K562 (cell line): ENCODE measurements around the gene PSMC1. TPM values are rescaled to one million over a fixed set of nuclear protein-coding genes. Genes with fewer than 3 reads are reported as not detected.

Source experiments
- ATAC-seq: fragments of 200-7000 bp; cut with Tn5 transposase; 3 replicates; pipeline ENCODE4 v1.9.1; 2020; ENCODE audit warnings: moderate library complexity
- BruUV-seq: library from RNA; stranded (reverse); fragments of 400-500 nt; replicated peaks from 2 replicates; lab custom pipeline; 2021; lab: Mats Ljungman, UMichigan
- CTCF ChIA-PET: fragments of 300-600 bp; formaldehyde crosslinking; extraction: SDS; loops from one replicate; lab custom pipeline; 2021; ENCODE audit warnings: low intra/inter-chr PET ratio; lab: Yijun Ruan, JAX
- POLR2A ChIA-PET: fragments of 300-600, 350-650 bp; sonication (Branson Sonifier 250); formaldehyde crosslinking; extraction: SDS; loops from one replicate; lab custom pipeline; 2021; ENCODE audit warnings: antibody characterized with exemption, inconsistent platforms; lab: Yijun Ruan, JAX
- DNase-seq, 4 experiments: peaks; one replicate each; pipeline versions ENCODE4 v3.0.0 to v3.0.0-alpha.2; 2011 to 2018; ENCODE audit warnings: low spot score in 3 of 4, mixed read lengths in 3 of 4; ENCODE audit errors: extremely low read depth in 1 of 4
- FAIRE-seq: peaks from 2 replicates; lab custom pipeline; 2011; peaks lifted over from hg19 to GRCh38; lab: Jason Lieb, UNC
- H2AFZ ChIP-seq: 2 replicates; pipeline ENCODE4 v1.6.0; 2011; ENCODE audit warnings: low read depth, low read length, control low read depth, inconsistent platforms
- H3K27ac ChIP-seq: fragments of 200-600 bp; 3 replicates; pipeline ENCODE4 v1.8.0; 2011; ENCODE audit warnings: low read depth, mild to moderate bottlenecking, control low read depth, inconsistent platforms, low read length, moderate library complexity, mixed read lengths; ENCODE audit errors: extremely low read depth
- H3K27me3 ChIP-seq, 2 experiments: fragments of 300-600 bp in 1 of 2; 2 replicates in 1 of 2; 3 replicates in 1 of 2; pipeline versions ENCODE4 v1.6.0 to v1.8.0; 2011; ENCODE audit warnings: inconsistent platforms in 2 of 2, low read length in 2 of 2, mild to moderate bottlenecking in 1 of 2, mixed read lengths in 1 of 2, moderate library complexity in 1 of 2; ENCODE audit not compliant: control insufficient read depth in 2 of 2, insufficient read depth in 2 of 2
- H3K36me3 ChIP-seq: fragments of 300-600 bp; 3 replicates; pipeline ENCODE4 v1.8.0; 2011; ENCODE audit warnings: mild to moderate bottlenecking, low read length, inconsistent platforms; ENCODE audit not compliant: control insufficient read depth, insufficient read depth
- H3K4me1 ChIP-seq, 2 experiments: fragments of 200-600 bp in 1 of 2; replicated peaks in 1 of 2; 2 replicates in 1 of 2; 3 replicates in 1 of 2; pipeline versions ENCODE4 v1.5.1 to v1.8.0; 2011; ENCODE audit warnings: inconsistent platforms in 2 of 2, low read length in 2 of 2, mild to moderate bottlenecking in 1 of 2, mixed read lengths in 1 of 2, moderate library complexity in 1 of 2; ENCODE audit not compliant: control insufficient read depth in 2 of 2, insufficient read depth in 2 of 2
- H3K4me2 ChIP-seq: 2 replicates; pipeline ENCODE4 v1.6.1; 2011; ENCODE audit warnings: low read length, control low read depth, inconsistent platforms, mixed read lengths; ENCODE audit not compliant: insufficient read depth
- H3K4me3 ChIP-seq: fragments of 200-600 bp; sonication (generic), shearing (Covaris generic); 2 replicates; pipeline ENCODE4 v1.5.1; 2016; ENCODE audit warnings: control low read depth, inconsistent platforms
- H3K79me2 ChIP-seq: fragments of 200-600 bp; 3 replicates; pipeline ENCODE4 v1.8.0; 2011; ENCODE audit warnings: low read length, inconsistent platforms; ENCODE audit not compliant: control insufficient read depth, insufficient read depth
- H3K9ac ChIP-seq, 2 experiments: 2 replicates each; pipeline versions ENCODE4 v1.6.0 to v1.6.1; 2011; ENCODE audit warnings: low read depth in 2 of 2, low read length in 2 of 2, control low read depth in 1 of 2, inconsistent platforms in 1 of 2, mild to moderate bottlenecking in 1 of 2, mixed read lengths in 1 of 2; ENCODE audit not compliant: insufficient read depth in 1 of 2
- H3K9me1 ChIP-seq: one replicate; pipeline ENCODE4 v1.6.0; 2011; ENCODE audit warnings: inconsistent platforms, mild to moderate bottlenecking, low read length, moderate library complexity; ENCODE audit not compliant: control insufficient read depth, insufficient read depth
- H3K9me3 ChIP-seq: replicated peaks from 2 replicates; pipeline ENCODE4 v1.5.1; 2011; ENCODE audit warnings: low read depth, low read length, inconsistent platforms; ENCODE audit not compliant: control insufficient read depth, insufficient read depth
- H4K20me1 ChIP-seq: replicated peaks from 2 replicates; pipeline ENCODE4 v1.6.1; 2011; ENCODE audit warnings: low read length, inconsistent platforms, mixed read lengths; ENCODE audit not compliant: control insufficient read depth, insufficient read depth
- CBX3 ChIP-seq, 2 experiments: IDR thresholded peaks; 1 replicate in 1 of 2; 2 replicates in 1 of 2; pipeline ENCODE4 v1.6.1; 2012; ENCODE audit warnings: inconsistent platforms in 2 of 2, low read length in 2 of 2, borderline replicate concordance in 1 of 2, control low read depth in 1 of 2
- ESRRA ChIP-seq: fragments of 450-650 bp; IDR thresholded peaks from 2 replicates; pipeline ENCODE4 v1.6.1; 2014; ENCODE audit warnings: low read depth, mild to moderate bottlenecking, moderate library complexity, borderline replicate concordance
- ESRRB ChIP-seq: fragments of 250-450 bp; sonication (Bioruptor Pico); IDR thresholded peaks from 2 replicates; pipeline ENCODE4 v1.5.0; 2020; ENCODE audit warnings: mild to moderate bottlenecking, moderate library complexity, borderline replicate concordance
- HDGF ChIP-seq: fragments of 450-650 bp; IDR thresholded peaks from 2 replicates; pipeline ENCODE4 v1.6.1; 2016
- LCOR ChIP-seq: sonication (generic); formaldehyde crosslinking; IDR thresholded peaks from 2 replicates; pipeline ENCODE4 v1.8.0; 2022; ENCODE audit warnings: mild to moderate bottlenecking, missing genetic modification reagents
- MEIS2 ChIP-seq: fragments of 450-650 bp; IDR thresholded peaks from 2 replicates; pipeline ENCODE4 v1.6.1; 2014; ENCODE audit warnings: mild to moderate bottlenecking; ENCODE audit not compliant: partially characterized antibody
- OTX1 ChIP-seq: fragments of 450-650 bp; formaldehyde crosslinking; IDR thresholded peaks from 2 replicates; pipeline ENCODE4 v1.4.0; 2022; ENCODE audit warnings: mild to moderate bottlenecking
- PRPF4 ChIP-seq: fragments of 200-400 bp; formaldehyde crosslinking; IDR thresholded peaks from one replicate; pipeline ENCODE4 v1.6.1; 2017; ENCODE audit warnings: low read length, low read depth, mild to moderate bottlenecking; ENCODE audit not compliant: insufficient read depth, poor library complexity, severe bottlenecking
- RBM25 ChIP-seq: fragments of 200-400 bp; formaldehyde crosslinking; IDR thresholded peaks from 2 replicates; pipeline ENCODE4 v1.6.1; 2018; ENCODE audit warnings: low read length, low read depth, moderate library complexity; ENCODE audit not compliant: severe bottlenecking
- SREBF1 ChIP-seq: fragments of 150-350 bp; IDR thresholded peaks from 2 replicates; pipeline ENCODE4 v1.6.1; 2014; ENCODE audit warnings: antibody characterized with exemption, low read depth, low read length, borderline replicate concordance
- TCF7L2 ChIP-seq: fragments of 150-350 bp; IDR thresholded peaks from 2 replicates; pipeline ENCODE4 v1.6.1; 2016; ENCODE audit warnings: low read depth, mild to moderate bottlenecking, low read length, moderate library complexity
- ZFP1 ChIP-seq: fragments of 450-650 bp; formaldehyde crosslinking; IDR thresholded peaks from 2 replicates; pipeline ENCODE4 v1.4.0; 2020; ENCODE audit warnings: mild to moderate bottlenecking, mixed read lengths
- WGBS: fragments of 100-300 bp; shearing (Covaris generic); methylation state at CpG from one replicate; pipeline ENCODE4 v1.1.6; 2016; ENCODE audit warnings: low coverage, mixed read lengths; ENCODE audit not compliant: insufficient coverage; ENCODE audit errors: missing lambda C conversion rate; 5-methylcytosine and 5-hydroxymethylcytosine counted together
- in situ Hi-C: fragments of 300-500 bp; cut with MboI; formaldehyde crosslinking; loops from 4 replicates; pipeline ENCODE4 v1.15.0; 2018; ENCODE audit warnings: inconsistent platforms, mixed read lengths
- intact Hi-C: fragments of 100-400 bp; cut with micrococcal nuclease; formaldehyde crosslinking; loops from 2 replicates; pipeline ENCODE4 v1.14.2; 2022
- polyA plus RNA-seq, 8 experiments: library from polyadenylated mRNA; depleted of rRNA in 4 of 8; stranded (reverse) in 5 of 8; unstranded in 3 of 8; fragments of >200 nt; fragmentation: Nextera tagmentation in 2 of 8; fragmentation: Illumina TruSeq in 1 of 8; extraction: Ambion mirVana in 2 of 8; extraction: Trizol in 1 of 8; gene quantifications; 2 replicates each; pipeline versions ENCODE4 v1.2.1 to v1.2.3, GENCODE V29; 2011 to 2014; ENCODE audit warnings: inconsistent platforms in 1 of 8, missing spikeins in 1 of 8
- total RNA-seq, 7 experiments: library from RNA; depleted of rRNA in 6 of 7; stranded (reverse); fragments of >200 nt in 6 of 7; fragmentation: Illumina TruSeq in 2 of 7; extraction: Trizol in 2 of 7; gene quantifications; 2 replicates each; pipeline versions ENCODE4 v1.2.1 to v1.2.3, GENCODE V29; 2011 to 2021; ENCODE audit warnings: low replicate concordance in 1 of 7
- TF ChIP-seq, protein P1 (sequence below), 3 experiments: fragments of 200-800 bp in 1 of 3; fragments of 250-450 bp in 1 of 3; fragments of 450-650 bp in 1 of 3; sonication (Bioruptor Pico) in 1 of 3; sonication (Bioruptor generic) in 1 of 3; formaldehyde crosslinking in 1 of 3; IDR thresholded peaks; 2 replicates each; pipeline versions ENCODE4 v1.6.1 to v1.8.0; 2016 to 2022; ENCODE audit warnings: mild to moderate bottlenecking in 2 of 3, missing genetic modification characterization in 2 of 3, missing compliant biosample characterization in 1 of 3, moderate library complexity in 1 of 3
- TF ChIP-seq, protein P2 (sequence below): sonication (generic); formaldehyde crosslinking; IDR thresholded peaks from 2 replicates; pipeline ENCODE4 v1.8.0; 2023; ENCODE audit warnings: mild to moderate bottlenecking, missing genetic modification reagents

Gene PSMC1
- total and polyA plus RNA-seq, 9 of the 15 experiments (the other 6 are each of a cell fraction or from before 2014, with no cell fraction given): 87.8 to 276 (median 165) TPM

DNA sequence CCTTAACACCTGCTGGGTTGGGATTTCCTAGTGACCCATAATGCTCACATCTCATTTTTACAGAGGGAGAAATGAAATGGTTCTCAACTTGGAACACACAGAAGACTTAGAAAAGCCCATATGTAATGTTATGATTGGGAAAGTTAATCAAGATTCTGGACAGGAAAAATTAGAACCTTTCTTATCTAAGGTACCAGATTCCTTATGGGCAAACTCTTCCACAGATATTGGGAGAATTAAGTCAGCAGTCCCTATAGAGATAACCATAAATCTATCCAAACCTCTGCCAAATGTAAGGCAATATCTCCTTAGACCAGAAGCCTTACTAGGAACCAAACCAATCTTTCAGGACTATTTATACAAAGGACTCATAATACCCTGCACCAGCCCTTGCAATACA lies 13.9 kb upstream of the PSMC1 start (continued):
- TF ChIP-seq ESRRB (CRISPR knock-in tag): no peak

GRCh38 chr14:90246936-90247335 lies 9.4 kb upstream of the PSMC1 start:
- 0% methylated on average over 4 of the region's 4 CpGs for WGBS
- POLR2A ChIA-PET: no interaction called here
- TF ChIP-seq, protein P1, sequence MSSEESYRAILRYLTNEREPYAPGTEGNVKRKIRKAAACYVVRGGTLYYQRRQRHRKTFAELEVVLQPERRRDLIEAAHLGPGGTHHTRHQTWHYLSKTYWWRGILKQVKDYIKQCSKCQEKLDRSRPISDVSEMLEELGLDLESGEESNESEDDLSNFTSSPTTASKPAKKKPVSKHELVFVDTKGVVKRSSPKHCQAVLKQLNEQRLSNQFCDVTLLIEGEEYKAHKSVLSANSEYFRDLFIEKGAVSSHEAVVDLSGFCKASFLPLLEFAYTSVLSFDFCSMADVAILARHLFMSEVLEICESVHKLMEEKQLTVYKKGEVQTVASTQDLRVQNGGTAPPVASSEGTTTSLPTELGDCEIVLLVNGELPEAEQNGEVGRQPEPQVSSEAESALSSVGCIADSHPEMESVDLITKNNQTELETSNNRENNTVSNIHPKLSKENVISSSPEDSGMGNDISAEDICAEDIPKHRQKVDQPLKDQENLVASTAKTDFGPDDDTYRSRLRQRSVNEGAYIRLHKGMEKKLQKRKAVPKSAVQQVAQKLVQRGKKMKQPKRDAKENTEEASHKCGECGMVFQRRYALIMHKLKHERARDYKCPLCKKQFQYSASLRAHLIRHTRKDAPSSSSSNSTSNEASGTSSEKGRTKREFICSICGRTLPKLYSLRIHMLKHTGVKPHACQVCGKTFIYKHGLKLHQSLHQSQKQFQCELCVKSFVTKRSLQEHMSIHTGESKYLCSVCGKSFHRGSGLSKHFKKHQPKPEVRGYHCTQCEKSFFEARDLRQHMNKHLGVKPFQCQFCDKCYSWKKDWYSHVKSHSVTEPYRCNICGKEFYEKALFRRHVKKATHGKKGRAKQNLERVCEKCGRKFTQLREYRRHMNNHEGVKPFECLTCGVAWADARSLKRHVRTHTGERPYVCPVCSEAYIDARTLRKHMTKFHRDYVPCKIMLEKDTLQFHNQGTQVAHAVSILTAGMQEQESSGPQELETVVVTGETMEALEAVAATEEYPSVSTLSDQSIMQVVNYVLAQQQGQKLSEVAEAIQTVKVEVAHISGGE (CRISPR knock-in tag; IDR thresholded peaks at IDR 0.05): no peak
- TF ChIP-seq ZFP1 (no peak), HDGF (no peak), ESRRA (no peak), MEIS2 (no peak), PRPF4 (no peak), SREBF1 (no peak), RBM25 (no peak), LCOR (no peak), TCF7L2 (no peak), OTX1 (CRISPR knock-in tag) (no peak), CBX3 (IDR thresholded peaks at IDR 0.05; ENCODE audit: borderline replicate concordance in 1 of 2, low read length in 2 of 2) (no peak)
- TF ChIP-seq, protein P2, sequence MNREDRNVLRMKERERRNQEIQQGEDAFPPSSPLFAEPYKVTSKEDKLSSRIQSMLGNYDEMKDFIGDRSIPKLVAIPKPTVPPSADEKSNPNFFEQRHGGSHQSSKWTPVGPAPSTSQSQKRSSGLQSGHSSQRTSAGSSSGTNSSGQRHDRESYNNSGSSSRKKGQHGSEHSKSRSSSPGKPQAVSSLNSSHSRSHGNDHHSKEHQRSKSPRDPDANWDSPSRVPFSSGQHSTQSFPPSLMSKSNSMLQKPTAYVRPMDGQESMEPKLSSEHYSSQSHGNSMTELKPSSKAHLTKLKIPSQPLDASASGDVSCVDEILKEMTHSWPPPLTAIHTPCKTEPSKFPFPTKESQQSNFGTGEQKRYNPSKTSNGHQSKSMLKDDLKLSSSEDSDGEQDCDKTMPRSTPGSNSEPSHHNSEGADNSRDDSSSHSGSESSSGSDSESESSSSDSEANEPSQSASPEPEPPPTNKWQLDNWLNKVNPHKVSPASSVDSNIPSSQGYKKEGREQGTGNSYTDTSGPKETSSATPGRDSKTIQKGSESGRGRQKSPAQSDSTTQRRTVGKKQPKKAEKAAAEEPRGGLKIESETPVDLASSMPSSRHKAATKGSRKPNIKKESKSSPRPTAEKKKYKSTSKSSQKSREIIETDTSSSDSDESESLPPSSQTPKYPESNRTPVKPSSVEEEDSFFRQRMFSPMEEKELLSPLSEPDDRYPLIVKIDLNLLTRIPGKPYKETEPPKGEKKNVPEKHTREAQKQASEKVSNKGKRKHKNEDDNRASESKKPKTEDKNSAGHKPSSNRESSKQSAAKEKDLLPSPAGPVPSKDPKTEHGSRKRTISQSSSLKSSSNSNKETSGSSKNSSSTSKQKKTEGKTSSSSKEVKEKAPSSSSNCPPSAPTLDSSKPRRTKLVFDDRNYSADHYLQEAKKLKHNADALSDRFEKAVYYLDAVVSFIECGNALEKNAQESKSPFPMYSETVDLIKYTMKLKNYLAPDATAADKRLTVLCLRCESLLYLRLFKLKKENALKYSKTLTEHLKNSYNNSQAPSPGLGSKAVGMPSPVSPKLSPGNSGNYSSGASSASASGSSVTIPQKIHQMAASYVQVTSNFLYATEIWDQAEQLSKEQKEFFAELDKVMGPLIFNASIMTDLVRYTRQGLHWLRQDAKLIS (CRISPR knock-in tag): no peak

More at GRCh38 chr14:90246936-90247335, 9.4 kb upstream of the PSMC1 start:
- DNase-seq: no peak
- H3K4me2 ChIP-seq: no peak overlapping the region
- H2AFZ ChIP-seq: no peak overlapping the region
- CTCF ChIA-PET: no interaction called here
- H3K9ac ChIP-seq: no peak overlapping the region
- BruUV-seq: no TSS peak
- no peak overlapping the region for H3K4me3 ChIP-seq
- no peaks in the 10 kb centered on the region; a peak in 1 of 5 replicates for H3K27me3 ChIP-seq
- H3K27ac ChIP-seq: no peak overlapping the region
- no peaks in the 10 kb centered on the region for H3K79me2 ChIP-seq
- no peaks in the 10 kb centered on the region for H3K9me3 ChIP-seq
- in situ Hi-C loops (loop anchor here (25.0 kb wide), 1 partner anchor 310 kb away; no protein-coding TSS in a partner anchor), intact Hi-C loops (no loop called here)
- no peaks in the 10 kb centered on the region for H3K36me3 ChIP-seq
- FAIRE-seq: no peak
- H3K4me1 ChIP-seq: no peaks in the 10 kb centered on the region
- no peaks in the 10 kb centered on the region for H4K20me1 ChIP-seq
- no peak for ATAC-seq
- no peaks in the 10 kb centered on the region for H3K9me1 ChIP-seq
